ENCODE measurements around the gene NCKAP5. TPM values are rescaled to one million over a fixed set of nuclear protein-coding genes. Genes with fewer than 3 reads are reported as not detected.

Gene NCKAP5
- total and polyA plus RNA-seq, 8 donors, result 4.0 to 22.1 (median 14.4) TPM

DNA sequence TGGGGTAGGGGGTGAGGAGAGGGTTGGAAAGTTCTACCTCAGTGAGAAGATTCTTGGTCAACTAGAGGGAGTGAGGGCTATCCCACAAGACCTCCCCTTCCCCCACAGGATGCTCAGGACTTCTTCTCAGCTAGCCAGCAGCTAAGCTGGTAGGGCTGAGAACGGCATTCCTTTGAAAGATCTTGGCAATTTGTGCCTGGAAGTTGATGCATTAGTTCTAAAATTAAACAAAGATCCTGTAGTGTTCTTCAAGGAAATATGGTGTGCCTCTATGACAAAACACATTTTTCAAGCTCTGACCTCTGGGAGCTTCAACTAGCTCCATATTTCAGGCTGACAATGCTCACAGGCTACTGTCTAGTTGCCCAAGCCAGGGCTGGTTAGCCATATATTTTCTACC is 900.6 kb downstream of the NCKAP5 start:
- peaks cover 3 to 29% of the 10 kb centered on the region in 2 donors for H3K4me1 ChIP-seq
- H3K4me3 ChIP-seq, result no peak overlapping the region
- H3K27ac ChIP-seq, result no peak overlapping the region
- no peaks in the 10 kb centered on the region for H3K9me3 ChIP-seq
- DNase-seq, result no peak
- H3K27me3 ChIP-seq, result peaks cover 21 to 55% of the 10 kb centered on the region in 2 donors
- TF ChIP-seq, protein P1, sequence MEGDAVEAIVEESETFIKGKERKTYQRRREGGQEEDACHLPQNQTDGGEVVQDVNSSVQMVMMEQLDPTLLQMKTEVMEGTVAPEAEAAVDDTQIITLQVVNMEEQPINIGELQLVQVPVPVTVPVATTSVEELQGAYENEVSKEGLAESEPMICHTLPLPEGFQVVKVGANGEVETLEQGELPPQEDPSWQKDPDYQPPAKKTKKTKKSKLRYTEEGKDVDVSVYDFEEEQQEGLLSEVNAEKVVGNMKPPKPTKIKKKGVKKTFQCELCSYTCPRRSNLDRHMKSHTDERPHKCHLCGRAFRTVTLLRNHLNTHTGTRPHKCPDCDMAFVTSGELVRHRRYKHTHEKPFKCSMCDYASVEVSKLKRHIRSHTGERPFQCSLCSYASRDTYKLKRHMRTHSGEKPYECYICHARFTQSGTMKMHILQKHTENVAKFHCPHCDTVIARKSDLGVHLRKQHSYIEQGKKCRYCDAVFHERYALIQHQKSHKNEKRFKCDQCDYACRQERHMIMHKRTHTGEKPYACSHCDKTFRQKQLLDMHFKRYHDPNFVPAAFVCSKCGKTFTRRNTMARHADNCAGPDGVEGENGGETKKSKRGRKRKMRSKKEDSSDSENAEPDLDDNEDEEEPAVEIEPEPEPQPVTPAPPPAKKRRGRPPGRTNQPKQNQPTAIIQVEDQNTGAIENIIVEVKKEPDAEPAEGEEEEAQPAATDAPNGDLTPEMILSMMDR (IDR thresholded peaks at IDR 0.05), result no peak
- no peak for ATAC-seq
- no peaks in the 10 kb centered on the region for H3K36me3 ChIP-seq
- intact Hi-C loops (cut with DNase I), result no loop called here

DNA sequence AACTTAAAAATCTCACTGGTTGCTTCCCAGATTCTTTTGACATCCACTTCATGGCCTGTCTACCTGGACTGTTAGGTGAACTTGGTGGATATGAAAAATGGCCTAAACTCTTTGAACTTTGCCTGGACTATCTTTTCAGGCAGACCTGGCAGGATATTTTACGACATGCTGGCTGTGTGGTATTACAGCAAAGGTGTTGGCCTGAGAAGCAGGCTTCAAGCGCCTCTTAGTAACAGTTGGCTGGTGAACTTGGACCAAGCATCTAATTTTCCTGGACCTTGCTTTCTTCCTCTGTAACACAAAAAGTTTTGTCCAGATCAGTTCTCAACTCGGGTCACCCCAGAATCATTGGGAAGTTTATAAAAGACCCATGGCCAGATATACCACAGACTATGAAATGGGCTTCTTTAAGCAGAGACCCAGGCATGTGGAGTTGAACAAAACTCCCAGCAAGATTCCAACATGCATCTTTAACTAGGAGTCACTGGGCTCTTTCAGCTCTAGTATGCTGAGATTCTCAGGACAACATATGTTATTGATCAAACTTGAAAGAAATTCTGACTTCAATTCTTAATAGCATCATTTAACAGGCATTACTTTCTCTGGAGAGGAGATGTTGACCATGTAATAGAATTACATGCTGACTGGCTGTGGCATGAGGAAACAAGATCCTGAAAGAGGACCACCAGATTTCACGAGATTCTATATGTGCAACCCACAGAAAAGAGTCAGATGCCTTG is 902.7 kb downstream of the NCKAP5 start:
- no peak for DNase-seq
- Histone ChIP-seq H3K4me1 (peaks cover 3 to 22% of the 10 kb centered on the region in 2 donors), H3K27ac (no peak overlapping the region), H3K9me3 (no peaks in the 10 kb centered on the region), H3K36me3 (no peaks in the 10 kb centered on the region), H3K27me3 (peaks cover 21 to 34% of the 10 kb centered on the region in 2 donors), H3K4me3 (no peak overlapping the region)
- TF ChIP-seq, protein P1 (IDR thresholded peaks at IDR 0.05), result no peak
- ATAC-seq, result no peak
- intact Hi-C loops (cut with DNase I), result no loop called here

DNA sequence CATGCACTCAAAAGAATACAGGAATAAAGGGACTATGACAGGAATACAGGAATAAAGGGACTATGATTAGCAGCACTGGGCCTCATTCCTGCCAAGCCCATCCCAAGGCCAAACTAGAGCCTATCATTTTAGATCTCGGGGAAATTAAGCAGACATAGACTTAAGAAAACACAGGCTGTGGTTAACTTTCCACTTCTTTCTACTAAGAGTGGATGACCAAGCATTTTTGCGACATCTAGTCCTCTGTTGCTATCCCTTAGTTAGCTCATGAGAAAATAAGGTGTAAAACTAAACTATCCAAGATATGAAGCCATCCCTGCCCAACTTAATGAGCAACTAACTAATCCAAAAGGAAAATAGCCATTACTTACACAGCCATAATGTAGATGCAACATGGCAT is 904.2 kb downstream of the NCKAP5 start:
- DNase-seq (no peak), ATAC-seq (no peak)
- H3K4me3 ChIP-seq, result no peak overlapping the region
- H3K27ac ChIP-seq, result no peak overlapping the region
- intact Hi-C loops (cut with DNase I), result no loop called here
- H3K27me3 ChIP-seq, result peaks cover 12 to 20% of the 10 kb centered on the region in 2 donors
- TF ChIP-seq, protein P1 (IDR thresholded peaks at IDR 0.05), result no peak
- H3K36me3 ChIP-seq, result no peaks in the 10 kb centered on the region
- H3K4me1 ChIP-seq, result peaks cover 3 to 7% of the 10 kb centered on the region in 2 donors
- H3K9me3 ChIP-seq, result no peaks in the 10 kb centered on the region

DNA sequence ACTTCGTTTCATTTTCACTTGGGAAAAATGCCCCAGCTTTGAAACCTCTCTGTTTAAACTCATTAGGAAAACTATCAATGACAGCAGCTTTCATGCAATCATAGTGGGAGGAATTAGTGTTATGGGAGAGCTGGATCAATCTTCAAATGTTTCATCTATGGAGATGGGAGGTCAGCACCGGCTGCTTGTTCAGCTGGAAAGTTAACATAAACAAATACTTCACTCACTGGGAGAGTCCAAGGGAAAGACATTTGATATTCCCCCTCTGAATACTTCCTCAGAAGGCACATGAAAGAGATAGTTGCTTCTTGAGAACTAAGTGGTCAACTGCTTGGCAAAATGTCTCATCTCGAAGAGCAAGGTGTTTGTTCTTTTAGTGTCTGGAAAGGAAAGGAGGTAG is 905.5 kb downstream of the NCKAP5 start:
- Histone ChIP-seq H3K27me3 (peaks cover 0 to 6% of the 10 kb centered on the region in 2 donors), H3K27ac (no peak overlapping the region), H3K4me1 (no peaks in the 10 kb centered on the region), H3K4me3 (no peak overlapping the region), H3K36me3 (no peaks in the 10 kb centered on the region), H3K9me3 (no peaks in the 10 kb centered on the region)
- intact Hi-C loops (cut with DNase I), result no loop called here
- DNase-seq, result no peak
- TF ChIP-seq, protein P1 (IDR thresholded peaks at IDR 0.05), result no peak
- ATAC-seq, result no peak

DNA sequence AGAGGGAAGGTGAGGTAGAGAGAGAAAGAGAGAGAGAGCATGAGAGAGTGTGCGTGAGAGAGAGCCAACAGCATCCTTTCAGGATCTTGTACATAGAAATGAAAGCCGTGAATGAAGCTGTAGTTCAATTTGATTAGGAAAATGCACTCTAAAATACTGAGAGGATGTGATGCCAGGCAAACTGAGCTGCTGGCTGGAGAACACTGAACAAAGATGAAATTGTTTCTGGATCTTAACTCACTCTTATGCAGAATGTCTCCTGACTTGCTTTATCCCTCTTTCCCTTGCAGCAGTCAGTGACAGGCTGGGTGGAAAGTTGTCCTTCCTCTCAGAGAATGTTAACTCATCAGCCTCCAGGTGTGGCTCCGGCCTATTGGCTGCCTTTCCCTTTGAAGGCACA is 908.9 kb downstream of the NCKAP5 start:
- DNase-seq (no peak), ATAC-seq (no peak)
- Histone ChIP-seq H3K36me3 (no peaks in the 10 kb centered on the region), H3K4me3 (no peak overlapping the region), H3K4me1 (no peaks in the 10 kb centered on the region), H3K27ac (no peak overlapping the region), H3K27me3 (no peaks in the 10 kb centered on the region), H3K9me3 (no peaks in the 10 kb centered on the region)
- TF ChIP-seq, protein P1 (IDR thresholded peaks at IDR 0.05), result no peak
- intact Hi-C loops (cut with DNase I), result no loop called here
